AG08396 (cell line): Measurements from ENCODE around the gene PLEKHD1.
"Not testable (repeated sequence)": the region's sequence is repeated elsewhere in the genome, so short reads cannot be mapped to it uniquely, and the experiment has no call there.

Experiments
- DNase-seq: peaks from one replicate; pipeline ENCODE4 v3.0.0; 2012; ENCODE audit warnings: low spot score, mixed read lengths

The PLEKHD1 gene

DNA sequence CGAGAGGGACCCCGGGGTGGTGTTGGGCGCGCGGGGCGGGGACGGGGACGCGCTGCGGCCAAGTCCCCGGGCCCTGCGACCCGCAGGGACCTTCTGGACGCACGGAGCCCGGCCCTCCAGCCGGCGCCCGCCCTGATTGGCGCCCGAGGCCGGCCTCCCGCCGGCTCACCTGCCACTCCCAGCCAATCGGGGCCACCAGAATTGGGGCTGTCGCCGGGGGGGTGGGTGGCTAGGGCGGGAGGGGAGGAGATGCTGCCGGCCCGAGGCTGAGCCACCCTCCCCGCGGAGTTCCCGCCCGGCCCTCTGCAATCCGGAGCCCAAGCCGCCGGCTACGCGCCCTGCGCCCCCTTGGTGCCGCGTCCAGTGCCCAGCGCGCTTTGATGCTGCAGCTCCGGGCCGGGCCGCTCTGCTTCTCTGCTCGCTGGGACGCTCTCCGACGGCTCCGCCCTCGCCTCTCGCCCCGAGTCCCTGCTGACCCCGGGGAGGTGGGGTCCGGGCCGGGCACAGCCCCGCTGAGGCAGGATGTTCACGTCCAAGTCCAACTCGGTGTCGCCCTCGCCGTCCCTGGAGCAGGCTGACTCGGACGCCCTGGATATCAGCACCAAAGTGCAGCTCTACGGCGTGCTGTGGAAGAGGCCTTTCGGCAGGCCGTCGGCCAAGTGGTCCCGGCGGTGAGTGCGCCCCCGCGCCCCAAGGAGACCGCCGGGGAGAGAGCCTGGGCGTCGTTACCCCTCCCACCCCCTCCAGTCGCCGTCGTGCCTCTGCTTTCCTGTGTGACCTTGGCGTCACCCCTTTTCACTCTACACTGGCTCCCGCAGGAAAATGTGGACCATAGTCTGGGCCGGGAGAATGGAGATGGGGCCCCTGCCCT, at the start of gene PLEKHD1:
TSS of gene PLEKHD1 (plus strand) at position 285 of the 871 bp plus-strand sequence. CDS start at position 523, 238 bp downstream.
- DNase-seq, result no peak

DNA sequence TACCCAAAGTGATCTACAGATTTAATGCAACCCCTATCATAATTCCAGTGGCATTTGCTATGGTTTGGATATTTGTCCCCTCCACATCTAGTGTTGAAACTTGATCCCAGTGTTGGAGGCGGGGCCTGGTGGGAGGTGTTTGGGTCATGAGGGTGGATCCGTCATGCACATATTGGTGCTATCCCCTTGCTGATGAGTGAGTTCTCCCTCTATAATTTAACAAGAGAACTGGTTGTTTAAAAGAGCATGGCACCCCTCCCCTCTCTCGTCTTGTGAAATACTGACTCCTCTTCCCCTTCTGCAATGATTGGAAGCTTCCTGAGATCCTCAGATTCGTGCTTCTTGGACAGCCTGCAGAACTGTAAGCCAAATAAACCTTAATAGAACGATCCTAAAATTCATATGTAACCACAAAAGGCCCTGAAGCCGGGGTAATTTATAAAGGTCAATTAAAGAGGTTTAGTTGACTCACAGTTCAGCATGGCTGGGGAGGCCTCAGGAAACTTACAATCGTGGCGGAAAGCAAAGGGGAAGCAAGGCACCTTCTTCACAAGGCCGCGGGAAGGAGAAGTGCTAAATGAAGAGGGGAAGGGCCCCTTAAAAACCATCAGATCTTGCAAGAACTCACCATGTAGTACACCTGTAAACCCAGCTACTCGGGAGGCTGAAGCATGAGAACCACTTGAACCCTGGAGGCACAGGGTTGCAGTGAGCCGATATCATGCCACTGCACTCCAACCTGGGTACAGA, 44.8 kb upstream of the PLEKHD1 start:
- DNase-seq, result no peak

DNA sequence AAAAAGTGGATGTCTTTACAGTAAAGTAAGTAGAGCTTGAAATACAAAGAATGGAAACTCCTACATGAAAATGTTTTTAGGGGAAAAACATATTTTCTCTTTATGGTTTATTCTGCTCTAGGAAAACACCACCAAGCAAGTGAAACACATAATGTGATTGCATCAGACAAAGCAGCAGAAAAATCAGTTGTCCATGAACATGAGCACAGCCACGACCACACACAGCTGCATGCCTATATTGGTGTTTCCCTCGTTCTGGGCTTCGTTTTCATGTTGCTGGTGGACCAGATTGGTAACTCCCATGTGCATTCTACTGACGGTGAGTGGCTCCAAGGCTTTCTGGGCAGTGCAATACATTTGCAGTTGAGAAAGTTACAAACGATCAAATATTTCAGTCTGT, 42.6 kb upstream of the PLEKHD1 start:
- DNase-seq, result no peak

DNA sequence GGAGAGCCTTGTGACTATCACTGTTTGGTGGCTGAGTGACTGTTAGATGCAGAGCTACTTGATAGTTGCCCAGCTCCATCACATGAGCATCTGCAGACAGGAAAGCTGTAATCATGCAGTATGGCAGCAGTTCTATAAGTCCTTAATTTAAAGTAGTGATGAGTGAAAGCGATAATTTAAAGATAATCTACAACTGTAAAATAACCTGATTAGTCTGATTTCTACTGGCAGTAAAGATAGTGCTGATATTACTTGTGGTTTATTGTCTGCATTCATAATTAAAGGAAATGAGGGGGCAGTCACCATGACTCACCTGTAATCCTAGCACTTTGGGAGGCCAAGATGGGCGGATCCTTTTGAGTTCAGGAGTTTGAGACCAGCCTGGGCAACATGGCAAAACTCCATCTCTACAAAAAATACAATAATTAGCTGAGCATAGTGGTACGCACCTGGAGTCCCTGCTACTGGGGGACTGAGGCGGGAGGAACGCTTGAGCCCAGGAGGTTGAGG, 41.2 kb upstream of the PLEKHD1 start:
- DNase-seq, result no peak

DNA sequence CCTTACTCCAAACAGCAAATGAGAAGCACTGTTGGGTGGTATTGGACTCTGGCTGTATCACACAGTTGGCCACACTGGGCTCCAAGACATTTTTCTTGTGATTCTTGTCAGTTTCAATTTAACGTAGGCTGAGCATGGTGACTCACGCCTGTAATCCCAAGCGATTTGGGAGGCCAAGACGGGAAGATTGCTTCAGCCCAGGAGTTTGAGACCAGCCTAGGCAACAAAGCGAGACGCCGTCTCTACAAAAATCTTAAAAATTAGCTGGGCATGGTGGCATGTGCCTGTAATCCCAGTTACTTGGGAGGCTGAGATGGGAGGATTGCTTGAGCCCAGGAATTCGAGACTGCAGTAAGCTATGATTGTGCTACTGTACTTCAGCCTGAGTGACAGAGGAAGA, 35.3 kb upstream of the PLEKHD1 start:
- DNase-seq, result no peak

DNA sequence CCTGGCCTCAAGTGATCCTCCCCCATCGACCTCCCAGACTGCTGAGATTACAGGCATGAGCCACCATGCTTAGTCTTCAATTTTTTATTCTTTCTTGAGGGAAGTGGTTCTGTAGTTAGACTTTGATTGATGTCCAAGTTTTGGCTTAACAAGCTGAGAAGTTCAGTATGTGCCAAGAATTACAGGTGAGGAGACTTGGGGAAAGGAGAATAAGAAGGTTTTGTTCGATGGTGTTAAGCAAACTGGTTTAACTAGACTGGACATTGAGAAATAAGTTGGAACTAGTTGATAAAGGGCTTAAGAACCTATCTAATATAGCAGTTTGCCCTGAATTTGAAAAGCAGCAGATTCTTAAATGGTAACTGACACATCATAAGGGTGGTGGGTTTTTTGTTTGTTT, 32.6 kb upstream of the PLEKHD1 start:
- DNase-seq, result no peak

DNA sequence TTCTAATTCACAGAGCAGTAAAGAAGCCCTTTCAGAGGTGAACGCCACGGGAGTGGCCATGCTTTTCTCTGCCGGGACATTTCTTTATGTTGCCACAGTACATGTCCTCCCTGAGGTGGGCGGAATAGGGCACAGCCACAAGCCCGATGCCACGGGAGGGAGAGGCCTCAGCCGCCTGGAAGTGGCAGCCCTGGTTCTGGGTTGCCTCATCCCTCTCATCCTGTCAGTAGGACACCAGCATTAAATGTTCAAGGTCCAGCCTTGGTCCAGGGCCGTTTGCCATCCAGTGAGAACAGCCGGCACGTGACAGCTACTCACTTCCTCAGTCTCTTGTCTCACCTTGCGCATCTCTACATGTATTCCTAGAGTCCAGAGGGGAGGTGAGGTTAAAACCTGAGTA, 26.2 kb upstream of the PLEKHD1 start:
- DNase-seq, result no peak

DNA sequence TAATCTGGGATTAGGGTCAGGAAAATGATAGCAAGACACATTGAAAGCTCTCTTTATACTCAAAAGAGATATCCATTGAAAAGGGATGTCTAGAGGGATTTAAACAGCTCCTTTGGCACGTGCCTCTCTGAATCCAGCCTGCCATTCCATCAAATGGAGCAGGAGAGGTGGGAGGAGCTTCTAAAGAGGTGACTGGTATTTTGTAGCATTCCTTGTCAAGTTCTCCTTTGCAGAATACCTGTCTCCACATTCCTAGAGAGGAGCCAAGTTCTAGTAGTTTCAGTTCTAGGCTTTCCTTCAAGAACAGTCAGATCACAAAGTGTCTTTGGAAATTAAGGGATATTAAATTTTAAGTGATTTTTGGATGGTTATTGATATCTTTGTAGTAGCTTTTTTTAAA, 25.4 kb upstream of the PLEKHD1 start:
- DNase-seq, result no peak

DNA sequence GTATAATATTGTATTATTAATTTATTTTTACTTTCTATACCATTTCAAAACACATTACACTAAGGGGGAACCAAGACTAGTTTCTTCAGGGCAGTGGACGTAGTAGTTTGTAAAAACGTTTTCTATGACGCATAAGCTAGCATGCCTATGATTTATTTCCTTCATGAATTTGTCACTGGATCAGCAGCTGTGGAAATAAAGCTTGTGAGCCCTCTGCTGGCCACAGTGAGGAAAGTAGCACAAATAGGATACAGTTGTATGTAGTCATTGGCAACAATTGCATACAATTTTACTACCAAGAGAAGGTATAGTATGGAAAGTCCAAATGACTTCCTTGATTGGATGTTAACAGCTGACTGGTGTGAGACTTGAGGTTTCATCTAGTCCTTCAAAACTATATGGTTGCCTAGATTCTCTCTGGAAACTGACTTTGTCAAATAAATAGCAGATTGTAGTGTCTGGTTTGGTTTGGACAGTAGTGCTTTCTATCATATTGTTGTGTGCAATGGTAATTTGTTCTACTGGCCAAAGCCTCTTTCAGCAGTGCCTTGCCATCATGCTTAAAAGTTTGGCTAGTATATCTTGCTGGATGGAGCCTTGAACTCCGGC, 24.3 kb upstream of the PLEKHD1 start:
- peak; percentile 68 for DNase-seq

DNA sequence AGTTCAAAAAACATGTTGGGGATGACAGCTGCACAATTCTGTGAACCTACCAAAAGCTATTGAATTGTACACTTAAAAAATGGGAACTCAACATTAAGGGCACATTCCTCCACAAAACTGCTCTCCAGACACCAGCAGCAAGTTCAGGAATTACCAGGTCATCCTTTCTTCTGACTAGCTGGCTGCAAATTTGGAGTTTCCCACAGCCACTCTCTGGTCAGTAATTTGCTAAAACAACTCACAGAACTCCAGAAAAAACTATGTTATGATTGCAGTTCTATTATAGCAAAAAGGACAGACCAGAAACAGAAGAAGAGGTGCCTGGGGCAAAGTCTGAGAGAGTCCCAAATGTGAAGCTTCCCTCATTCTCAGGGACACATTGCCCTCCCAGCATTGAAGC, 20.1 kb upstream of the PLEKHD1 start:
- no peak for DNase-seq

DNA sequence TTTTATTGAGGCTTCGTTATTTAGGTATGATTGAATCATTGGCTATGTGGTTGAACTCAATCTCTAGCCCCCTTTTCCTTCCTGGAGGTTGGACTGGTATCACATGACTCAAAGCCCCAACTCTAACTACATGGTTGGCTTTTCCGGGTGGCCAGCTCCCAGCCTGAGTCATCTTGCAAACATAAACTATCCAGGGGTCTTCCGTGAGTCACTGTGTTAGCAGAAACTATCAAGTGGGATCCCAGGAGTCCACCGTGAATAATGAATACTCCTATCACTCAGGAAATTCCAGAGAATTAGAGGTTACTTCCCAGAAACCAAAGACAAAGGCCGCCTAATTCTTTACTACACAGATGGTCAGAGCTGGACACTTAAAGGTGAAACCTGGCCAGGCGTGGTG, 19.7 kb upstream of the PLEKHD1 start:
- DNase-seq, result peak; percentile 83

DNA sequence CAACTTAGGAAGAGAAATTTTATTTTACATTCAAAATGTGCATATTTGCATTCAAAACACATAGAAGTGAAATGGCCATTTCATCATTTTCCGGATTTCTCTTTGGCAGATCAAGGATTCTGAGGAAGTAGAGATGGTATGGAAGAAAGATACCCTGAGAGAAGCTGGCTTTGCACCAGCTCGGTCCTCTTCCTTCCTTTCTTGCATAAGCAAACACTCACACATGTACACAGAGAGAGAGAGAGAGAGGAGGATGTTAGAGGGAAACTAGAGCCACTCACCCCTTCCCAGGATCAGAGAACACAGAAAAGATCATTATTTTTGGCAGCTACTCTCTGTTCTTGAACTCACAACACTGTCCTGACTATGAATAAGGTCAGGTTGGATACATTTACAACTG, 15.6 kb upstream of the PLEKHD1 start:
- no peak for DNase-seq

DNA sequence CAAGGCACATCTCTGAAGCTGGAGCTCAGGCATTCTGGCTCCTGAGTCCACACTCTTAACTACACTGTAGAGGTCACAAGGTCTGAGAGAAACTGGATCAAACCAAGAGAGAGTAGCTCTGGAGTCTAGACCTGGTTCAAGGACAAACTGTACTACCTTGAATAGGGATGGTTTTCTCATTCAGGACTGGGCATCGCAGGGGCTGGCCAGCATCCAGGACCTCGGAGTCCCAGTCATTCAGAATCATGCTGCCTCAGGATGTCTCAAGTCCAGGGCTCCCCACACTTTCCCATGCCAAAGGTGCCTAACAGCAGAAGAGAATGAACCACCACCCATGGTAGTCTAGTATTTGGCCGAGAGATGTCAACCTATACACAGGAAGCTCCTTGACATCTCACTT, 13.1 kb upstream of the PLEKHD1 start:
- no peak for DNase-seq

DNA sequence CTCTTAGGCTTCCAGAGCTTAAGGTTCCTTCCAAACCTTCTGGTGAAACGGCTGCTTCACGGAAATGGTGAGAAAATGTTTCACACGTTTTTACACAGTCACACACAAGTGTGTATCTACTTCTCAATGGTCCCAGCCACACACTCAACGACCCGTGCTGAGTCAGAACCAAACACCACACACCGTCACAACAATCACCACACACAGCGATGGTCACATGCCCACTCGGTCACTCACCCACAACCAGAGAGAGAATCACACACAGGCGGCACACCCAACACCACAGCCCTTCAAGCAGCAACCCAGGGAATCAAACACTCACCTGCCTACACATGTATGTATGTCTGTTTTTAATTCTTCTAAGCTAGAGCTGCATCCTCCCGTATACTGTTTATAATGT, 12.6 kb upstream of the PLEKHD1 start:
- no peak for DNase-seq

DNA sequence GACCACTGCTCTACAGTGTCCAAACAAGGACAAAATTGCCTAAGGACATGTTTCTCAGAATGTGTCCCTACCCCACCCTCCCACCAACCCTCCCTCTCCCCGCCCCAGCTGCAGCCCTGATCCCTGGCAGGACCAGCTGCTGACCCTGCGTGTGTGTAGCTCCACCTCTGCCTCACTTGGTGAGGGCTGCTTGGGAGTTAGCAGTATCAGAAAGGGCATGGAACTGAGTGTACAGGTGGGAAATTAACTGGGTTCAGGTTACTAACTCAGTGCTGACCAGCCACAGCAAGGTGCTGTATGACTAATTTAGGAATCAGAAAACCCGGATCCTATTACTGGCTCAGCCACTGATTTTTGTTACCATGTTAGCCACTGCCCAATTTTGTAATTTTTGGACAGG, 11.3 kb upstream of the PLEKHD1 start:
- DNase-seq, result no peak

DNA sequence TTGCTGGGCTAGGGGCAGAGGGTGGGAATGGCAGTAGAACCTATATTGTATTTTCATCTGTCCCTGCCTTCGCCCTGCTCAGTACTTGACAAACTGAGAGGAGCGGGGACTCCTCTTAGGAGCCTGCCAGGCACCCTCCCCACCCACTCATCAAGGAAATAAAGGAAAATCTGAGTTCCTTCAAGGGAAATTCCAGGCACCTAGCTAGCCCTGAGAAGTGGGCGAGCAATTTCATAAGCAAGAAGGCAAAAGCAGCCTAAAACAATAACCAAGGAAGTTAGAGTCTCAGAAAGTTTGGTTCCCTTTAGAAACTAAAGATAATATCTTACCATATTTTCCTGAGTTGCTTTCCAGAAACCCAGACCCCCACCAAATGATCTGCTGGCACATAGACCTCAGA, 10.6 kb upstream of the PLEKHD1 start:
- no peak for DNase-seq

DNA sequence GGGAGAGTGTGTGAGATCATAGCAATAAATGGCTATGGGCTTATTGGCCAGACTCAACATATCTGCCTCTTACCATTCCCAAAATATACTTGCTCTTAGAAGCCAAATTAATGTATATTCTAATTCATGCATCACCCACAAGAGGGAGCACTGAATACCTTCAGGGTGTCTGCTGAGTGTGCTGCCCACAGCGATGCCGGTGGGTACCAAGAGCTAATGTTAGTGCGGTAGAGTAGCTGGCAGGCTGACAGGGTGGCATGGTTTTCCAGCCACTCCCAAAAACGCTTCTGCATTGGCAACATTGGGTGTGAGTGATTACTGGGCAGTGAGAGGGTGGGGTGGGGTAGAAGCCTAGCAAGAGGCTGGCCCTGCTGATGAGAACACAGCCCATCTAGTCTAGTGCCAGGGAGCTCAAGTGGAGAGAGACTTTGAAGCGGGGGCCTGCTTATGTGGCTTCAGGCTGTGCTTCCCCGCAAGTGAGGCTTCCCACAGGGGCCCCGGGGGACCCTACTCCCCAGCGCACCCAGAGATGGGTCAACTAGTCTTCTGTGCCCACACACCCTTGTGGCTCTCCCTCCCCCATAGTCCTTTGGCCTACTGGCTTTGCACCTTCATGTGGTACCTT, 9.2 kb upstream of the PLEKHD1 start:
- DNase-seq, result no peak

DNA sequence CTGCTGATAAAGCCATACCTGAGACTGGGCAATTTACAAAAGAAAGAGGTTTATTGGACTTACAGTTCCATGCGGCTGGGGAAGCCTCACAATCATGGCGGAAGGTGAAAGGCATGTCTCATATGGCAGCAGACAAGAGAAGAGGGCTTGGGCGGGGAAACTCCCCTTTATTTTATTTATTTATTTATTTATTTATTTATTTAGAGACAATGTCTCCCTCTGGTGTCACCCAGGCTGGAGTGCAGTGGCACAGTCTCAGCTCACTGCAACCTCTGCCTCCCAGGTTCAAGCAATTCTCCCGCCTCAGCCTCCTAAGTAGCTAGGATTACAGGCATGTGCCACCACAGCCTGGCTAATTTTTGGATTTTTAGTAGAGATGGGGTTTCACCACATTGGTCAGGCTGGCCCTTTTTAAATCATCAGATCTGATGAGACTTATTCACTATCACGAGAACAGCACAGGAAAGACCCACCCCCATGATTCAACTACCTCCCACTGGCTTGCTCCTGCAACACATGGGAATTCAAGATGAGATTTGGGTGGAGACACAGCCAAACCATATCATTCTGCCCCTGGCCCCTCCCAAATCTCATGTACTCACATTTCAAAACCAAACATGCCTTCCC, 7.6 kb upstream of the PLEKHD1 start:
- DNase-seq, result not testable (repeated sequence)

DNA sequence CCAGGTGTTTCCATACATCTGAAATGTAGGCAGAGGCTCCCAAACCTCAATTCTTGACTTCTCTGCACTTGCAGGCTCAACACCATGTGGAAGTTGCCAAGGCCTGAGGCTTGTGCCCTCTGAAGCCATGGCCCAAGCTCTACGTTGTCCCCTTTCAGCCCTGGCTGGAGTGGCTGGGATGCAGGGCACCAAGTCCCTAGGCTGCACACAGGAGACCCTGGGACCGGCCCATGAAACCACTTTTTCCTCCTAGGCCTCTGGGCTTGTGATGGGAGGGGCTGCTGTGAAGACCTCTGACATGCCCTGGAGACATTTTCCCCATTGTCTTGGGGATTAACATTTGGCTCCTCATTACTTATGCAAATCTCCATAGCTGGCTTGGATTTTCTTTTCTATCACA, 6.5 kb upstream of the PLEKHD1 start:
- DNase-seq, result not testable (repeated sequence)

DNA sequence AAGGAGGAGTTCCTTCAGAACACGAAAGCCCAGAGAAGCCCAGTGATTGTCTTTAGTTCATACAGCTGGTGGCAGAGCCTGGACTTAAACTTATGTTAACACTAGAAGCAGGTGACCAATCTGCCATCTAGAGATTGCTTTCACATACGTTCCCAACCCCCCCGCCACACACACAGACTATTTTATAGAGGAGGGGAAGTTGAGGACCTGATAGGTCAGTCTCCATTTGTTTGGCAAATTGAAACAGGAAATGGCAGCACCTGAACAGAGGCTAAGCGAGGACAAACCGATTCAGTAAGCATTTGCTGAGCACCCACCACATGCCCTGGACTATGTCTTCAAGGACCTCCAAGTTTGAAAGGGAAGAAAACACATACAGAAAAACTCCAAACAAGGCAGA, 4.8 kb upstream of the PLEKHD1 start:
- DNase-seq, result no peak

DNA sequence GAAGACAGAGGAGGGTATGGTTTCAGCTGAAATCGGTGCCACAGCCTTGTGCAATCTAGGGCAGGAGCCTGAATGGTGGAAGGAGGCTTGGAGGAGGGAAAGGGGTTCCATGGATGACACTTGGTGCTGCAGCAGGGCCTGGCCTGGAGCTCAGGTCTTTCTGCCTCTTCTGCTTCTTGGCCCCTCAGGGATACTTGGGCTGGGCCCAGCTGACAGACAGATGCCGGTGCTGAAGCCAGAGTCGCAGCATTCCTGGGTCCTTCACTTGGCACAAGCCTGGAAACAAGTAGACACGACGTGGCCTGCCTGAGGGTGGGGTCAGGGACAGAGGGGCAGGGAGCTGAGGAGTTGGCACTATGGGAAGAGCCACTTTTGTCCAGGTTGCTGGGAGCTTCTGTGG, 4.4 kb upstream of the PLEKHD1 start:
- no peak for DNase-seq
